Measurements from ENCODE around the gene IGF2R. TPM values are rescaled to one million over a fixed set of nuclear protein-coding genes. Genes with fewer than 3 reads are reported as not detected.

The IGF2R gene
- total and polyA plus RNA-seq, 2 of the 13 experiments (the other 11 are each of a cell fraction or from before 2014, with no cell fraction given) = 38.3 to 70.0 TPM

DNA sequence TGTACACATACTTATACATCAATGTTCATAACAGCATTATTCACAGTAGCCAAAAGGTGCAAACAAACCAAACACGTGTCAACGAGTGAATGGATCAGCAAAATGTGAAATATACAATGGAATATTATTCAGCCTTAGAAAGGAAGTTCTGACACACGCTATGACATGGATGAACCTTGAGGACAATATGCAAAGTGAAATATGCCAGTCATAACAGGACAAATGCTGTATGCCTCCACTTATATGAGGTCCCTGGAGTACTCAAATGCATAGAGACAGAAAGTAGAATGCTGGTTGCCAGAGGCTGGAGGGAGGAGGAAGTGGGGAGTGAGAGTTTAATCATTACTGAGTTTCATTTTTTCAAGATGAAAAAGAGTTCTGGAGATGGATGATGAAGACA, 37.8 kb upstream of the IGF2R start (continued):
- TF ChIP-seq, protein P1, sequence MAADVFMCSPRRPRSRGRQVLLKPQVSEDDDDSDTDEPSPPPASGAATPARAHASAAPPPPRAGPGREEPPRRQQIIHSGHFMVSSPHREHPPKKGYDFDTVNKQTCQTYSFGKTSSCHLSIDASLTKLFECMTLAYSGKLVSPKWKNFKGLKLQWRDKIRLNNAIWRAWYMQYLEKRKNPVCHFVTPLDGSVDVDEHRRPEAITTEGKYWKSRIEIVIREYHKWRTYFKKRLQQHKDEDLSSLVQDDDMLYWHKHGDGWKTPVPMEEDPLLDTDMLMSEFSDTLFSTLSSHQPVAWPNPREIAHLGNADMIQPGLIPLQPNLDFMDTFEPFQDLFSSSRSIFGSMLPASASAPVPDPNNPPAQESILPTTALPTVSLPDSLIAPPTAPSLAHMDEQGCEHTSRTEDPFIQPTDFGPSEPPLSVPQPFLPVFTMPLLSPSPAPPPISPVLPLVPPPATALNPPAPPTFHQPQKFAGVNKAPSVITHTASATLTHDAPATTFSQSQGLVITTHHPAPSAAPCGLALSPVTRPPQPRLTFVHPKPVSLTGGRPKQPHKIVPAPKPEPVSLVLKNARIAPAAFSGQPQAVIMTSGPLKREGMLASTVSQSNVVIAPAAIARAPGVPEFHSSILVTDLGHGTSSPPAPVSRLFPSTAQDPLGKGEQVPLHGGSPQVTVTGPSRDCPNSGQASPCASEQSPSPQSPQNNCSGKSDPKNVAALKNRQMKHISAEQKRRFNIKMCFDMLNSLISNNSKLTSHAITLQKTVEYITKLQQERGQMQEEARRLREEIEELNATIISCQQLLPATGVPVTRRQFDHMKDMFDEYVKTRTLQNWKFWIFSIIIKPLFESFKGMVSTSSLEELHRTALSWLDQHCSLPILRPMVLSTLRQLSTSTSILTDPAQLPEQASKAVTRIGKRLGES (CRISPR knock-in tag; IDR thresholded peaks at IDR 0.05; ENCODE audit: borderline replicate concordance) = no peak
- no peak for TF ChIP-seq ZNF121 (CRISPR knock-in tag; IDR thresholded peaks at IDR 0.05)
- TF ChIP-seq ZSCAN30 (CRISPR knock-in tag; IDR thresholded peaks at IDR 0.05) = no peak
- TF ChIP-seq ZFP41 (CRISPR knock-in tag; IDR thresholded peaks at IDR 0.05; ENCODE audit: borderline replicate concordance) = no peak
- no peak for TF ChIP-seq FOXK2 (IDR thresholded peaks at IDR 0.05)

DNA sequence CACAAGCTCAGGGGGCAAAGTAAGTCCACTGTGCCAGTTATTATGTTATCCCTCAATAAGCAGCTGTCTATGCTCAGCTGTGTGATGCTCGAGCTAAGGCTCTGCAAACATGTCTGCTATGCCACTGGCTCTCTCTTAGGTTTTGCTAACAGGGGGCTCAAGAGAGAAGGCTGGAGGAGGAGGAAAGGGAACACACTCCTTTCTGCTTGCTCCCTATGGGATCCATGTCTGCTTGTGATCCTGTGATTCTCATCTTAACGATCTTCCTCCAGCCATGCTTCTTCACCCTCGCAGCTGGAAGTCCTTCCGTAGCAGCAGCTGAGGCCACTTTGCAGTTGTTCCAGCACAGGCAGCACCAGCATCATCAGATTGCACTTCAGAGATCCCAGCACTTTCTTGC, 37.0 kb upstream of the IGF2R start:
- peaks cover 5% of the 10 kb centered on the region; the same call in 1 of the 2 replicates for H3K4me1 ChIP-seq (ENCODE audit: insufficient read depth, low read length)
- no peak overlapping the region for H3K4me3 ChIP-seq (replicated peaks in 1 of 3; ENCODE audit: insufficient read depth in 1 of 3, low read depth in 2 of 3, low read length in 3 of 3)
- intact Hi-C loops (cut with micrococcal nuclease; ENCODE audit: unreplicated experiment) (no loop called here), in situ Hi-C loops (cut with HindIII; ENCODE audit: extremely low pct_ligation_motif_present, low pct_unique_long_range_greater_than_20kb) (no loop called here)
- FAIRE-seq (no peak), ATAC-seq (no peak), DNase-seq (ENCODE audit: low spot score) (no peak)
- H3K36me3 ChIP-seq (replicated peaks in 1 of 2; ENCODE audit: control insufficient read depth in 1 of 2, insufficient read depth in 2 of 2, low read length in 2 of 2) = no peaks in the 10 kb centered on the region
- no peak overlapping the region for H3K9ac ChIP-seq (ENCODE audit: insufficient read depth, low read depth, low read length)
- POLR2A ChIA-PET = no interaction called here
- H3K4me2 ChIP-seq (ENCODE audit: low read depth, low read length) = no peak overlapping the region
- H3K27me3 ChIP-seq (ENCODE audit: control insufficient read depth in 1 of 2, insufficient read depth in 2 of 2, low read length in 2 of 2) = peaks cover 0 to 9% of the 10 kb centered on the region in 2 experiments; a peak in 2 of 5 replicates
- no peaks in the 10 kb centered on the region for H4K20me1 ChIP-seq (ENCODE audit: insufficient read depth, low read length)
- H3K9me3 ChIP-seq (ENCODE audit: low read length) = no peaks in the 10 kb centered on the region
- no TSS peak for BruUV-seq (replicated peaks)
- no peaks in the 10 kb centered on the region for H3K79me2 ChIP-seq (ENCODE audit: insufficient read depth, low read length)
- H3K27ac ChIP-seq (ENCODE audit: extremely low read length, insufficient read depth, low read length) = no peak overlapping the region
- no peak overlapping the region for H2AFZ ChIP-seq (ENCODE audit: low read length)
- WGBS (ENCODE audit: low lambda C conversion rate) = 21% methylated on average over 4 of the region's 4 CpGs
- CTCF ChIA-PET (ENCODE audit: low intra/inter-chr PET ratio, low total read pairs) = no interaction called here
- no peak for TF ChIP-seq NFE2 (CRISPR knock-in tag; IDR thresholded peaks at IDR 0.05)
- no peak for TF ChIP-seq ZNF891 (CRISPR knock-in tag; IDR thresholded peaks at IDR 0.05)
- TF ChIP-seq, protein P2, sequence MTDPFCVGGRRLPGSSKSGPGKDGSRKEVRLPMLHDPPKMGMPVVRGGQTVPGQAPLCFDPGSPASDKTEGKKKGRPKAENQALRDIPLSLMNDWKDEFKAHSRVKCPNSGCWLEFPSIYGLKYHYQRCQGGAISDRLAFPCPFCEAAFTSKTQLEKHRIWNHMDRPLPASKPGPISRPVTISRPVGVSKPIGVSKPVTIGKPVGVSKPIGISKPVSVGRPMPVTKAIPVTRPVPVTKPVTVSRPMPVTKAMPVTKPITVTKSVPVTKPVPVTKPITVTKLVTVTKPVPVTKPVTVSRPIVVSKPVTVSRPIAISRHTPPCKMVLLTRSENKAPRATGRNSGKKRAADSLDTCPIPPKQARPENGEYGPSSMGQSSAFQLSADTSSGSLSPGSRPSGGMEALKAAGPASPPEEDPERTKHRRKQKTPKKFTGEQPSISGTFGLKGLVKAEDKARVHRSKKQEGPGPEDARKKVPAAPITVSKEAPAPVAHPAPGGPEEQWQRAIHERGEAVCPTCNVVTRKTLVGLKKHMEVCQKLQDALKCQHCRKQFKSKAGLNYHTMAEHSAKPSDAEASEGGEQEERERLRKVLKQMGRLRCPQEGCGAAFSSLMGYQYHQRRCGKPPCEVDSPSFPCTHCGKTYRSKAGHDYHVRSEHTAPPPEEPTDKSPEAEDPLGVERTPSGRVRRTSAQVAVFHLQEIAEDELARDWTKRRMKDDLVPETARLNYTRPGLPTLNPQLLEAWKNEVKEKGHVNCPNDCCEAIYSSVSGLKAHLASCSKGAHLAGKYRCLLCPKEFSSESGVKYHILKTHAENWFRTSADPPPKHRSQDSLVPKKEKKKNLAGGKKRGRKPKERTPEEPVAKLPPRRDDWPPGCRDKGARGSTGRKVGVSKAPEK (CRISPR knock-in tag; IDR thresholded peaks at IDR 0.05; ENCODE audit: borderline replicate concordance) = no peak
- TF ChIP-seq, protein P3, sequence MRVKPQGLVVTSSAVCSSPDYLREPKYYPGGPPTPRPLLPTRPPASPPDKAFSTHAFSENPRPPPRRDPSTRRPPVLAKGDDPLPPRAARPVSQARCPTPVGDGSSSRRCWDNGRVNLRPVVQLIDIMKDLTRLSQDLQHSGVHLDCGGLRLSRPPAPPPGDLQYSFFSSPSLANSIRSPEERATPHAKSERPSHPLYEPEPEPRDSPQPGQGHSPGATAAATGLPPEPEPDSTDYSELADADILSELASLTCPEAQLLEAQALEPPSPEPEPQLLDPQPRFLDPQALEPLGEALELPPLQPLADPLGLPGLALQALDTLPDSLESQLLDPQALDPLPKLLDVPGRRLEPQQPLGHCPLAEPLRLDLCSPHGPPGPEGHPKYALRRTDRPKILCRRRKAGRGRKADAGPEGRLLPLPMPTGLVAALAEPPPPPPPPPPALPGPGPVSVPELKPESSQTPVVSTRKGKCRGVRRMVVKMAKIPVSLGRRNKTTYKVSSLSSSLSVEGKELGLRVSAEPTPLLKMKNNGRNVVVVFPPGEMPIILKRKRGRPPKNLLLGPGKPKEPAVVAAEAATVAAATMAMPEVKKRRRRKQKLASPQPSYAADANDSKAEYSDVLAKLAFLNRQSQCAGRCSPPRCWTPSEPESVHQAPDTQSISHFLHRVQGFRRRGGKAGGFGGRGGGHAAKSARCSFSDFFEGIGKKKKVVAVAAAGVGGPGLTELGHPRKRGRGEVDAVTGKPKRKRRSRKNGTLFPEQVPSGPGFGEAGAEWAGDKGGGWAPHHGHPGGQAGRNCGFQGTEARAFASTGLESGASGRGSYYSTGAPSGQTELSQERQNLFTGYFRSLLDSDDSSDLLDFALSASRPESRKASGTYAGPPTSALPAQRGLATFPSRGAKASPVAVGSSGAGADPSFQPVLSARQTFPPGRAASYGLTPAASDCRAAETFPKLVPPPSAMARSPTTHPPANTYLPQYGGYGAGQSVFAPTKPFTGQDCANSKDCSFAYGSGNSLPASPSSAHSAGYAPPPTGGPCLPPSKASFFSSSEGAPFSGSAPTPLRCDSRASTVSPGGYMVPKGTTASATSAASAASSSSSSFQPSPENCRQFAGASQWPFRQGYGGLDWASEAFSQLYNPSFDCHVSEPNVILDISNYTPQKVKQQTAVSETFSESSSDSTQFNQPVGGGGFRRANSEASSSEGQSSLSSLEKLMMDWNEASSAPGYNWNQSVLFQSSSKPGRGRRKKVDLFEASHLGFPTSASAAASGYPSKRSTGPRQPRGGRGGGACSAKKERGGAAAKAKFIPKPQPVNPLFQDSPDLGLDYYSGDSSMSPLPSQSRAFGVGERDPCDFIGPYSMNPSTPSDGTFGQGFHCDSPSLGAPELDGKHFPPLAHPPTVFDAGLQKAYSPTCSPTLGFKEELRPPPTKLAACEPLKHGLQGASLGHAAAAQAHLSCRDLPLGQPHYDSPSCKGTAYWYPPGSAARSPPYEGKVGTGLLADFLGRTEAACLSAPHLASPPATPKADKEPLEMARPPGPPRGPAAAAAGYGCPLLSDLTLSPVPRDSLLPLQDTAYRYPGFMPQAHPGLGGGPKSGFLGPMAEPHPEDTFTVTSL (CRISPR knock-in tag; IDR thresholded peaks at IDR 0.05; ENCODE audit: borderline replicate concordance) = no peak
- no peak for TF ChIP-seq HOXA9 (CRISPR knock-in tag; IDR thresholded peaks at IDR 0.05; ENCODE audit: borderline replicate concordance)
- TF ChIP-seq ZKSCAN8 (CRISPR knock-in tag; IDR thresholded peaks at IDR 0.05; ENCODE audit: borderline replicate concordance) = no peak
- no peak for TF ChIP-seq MTA3 (CRISPR knock-in tag; IDR thresholded peaks at IDR 0.05)
- TF ChIP-seq ZBTB1 (CRISPR knock-in tag; IDR thresholded peaks at IDR 0.05; ENCODE audit: borderline replicate concordance) = no peak

Measured in HepG2 (cell line).